ENCODE data around the gene OBSL1.

OBSL1 gene

GRCh38 chr2:219533930-219534661 is 37.2 kb downstream of the OBSL1 start:
- H3K36me3 ChIP-seq (ENCODE audit: control insufficient read depth in 2 of 2, insufficient read depth in 2 of 2, low read length in 2 of 2) = peaks cover 0 to 2% of the 10 kb centered on the region in 2 donors
- H3K4me1 ChIP-seq (ENCODE audit: control insufficient read depth in 2 of 2, insufficient read depth in 2 of 2, low read length in 2 of 2) = peaks cover 0 to 3% of the 10 kb centered on the region in 2 donors
- H3K27ac ChIP-seq (ENCODE audit: low read depth in 2 of 2, low read length in 2 of 2) = no peak overlapping the region
- no peaks in the 10 kb centered on the region for H3K9me3 ChIP-seq (ENCODE audit: control insufficient read depth in 2 of 2, low read length in 2 of 2)
- H3K9ac ChIP-seq (ENCODE audit: low read depth in 1 of 2, low read length in 2 of 2) = no peak overlapping the region
- peaks cover 14 to 21% of the 10 kb centered on the region in 2 donors for H3K27me3 ChIP-seq (ENCODE audit: control insufficient read depth in 2 of 2, insufficient read depth in 2 of 2, low read length in 2 of 2)
- H3K4me3 ChIP-seq (ENCODE audit: low read length in 2 of 2) = no peak overlapping the region

- H3K36me3 ChIP-seq (ENCODE audit: control insufficient read depth in 2 of 2, insufficient read depth in 2 of 2, low read length in 2 of 2) = no peaks in the 10 kb centered on the region
- no peak overlapping the region for H3K4me3 ChIP-seq (ENCODE audit: low read length in 2 of 2)
- no peak overlapping the region for H3K9ac ChIP-seq (ENCODE audit: low read depth in 1 of 2, low read length in 2 of 2)
- no peak overlapping the region for H3K27ac ChIP-seq (ENCODE audit: low read depth in 2 of 2, low read length in 2 of 2)
- no peaks in the 10 kb centered on the region for H3K9me3 ChIP-seq (ENCODE audit: control insufficient read depth in 2 of 2, low read length in 2 of 2)
- H3K27me3 ChIP-seq (ENCODE audit: control insufficient read depth in 2 of 2, insufficient read depth in 2 of 2, low read length in 2 of 2) = peaks cover 20 to 32% of the 10 kb centered on the region in 2 donors
- H3K4me1 ChIP-seq (ENCODE audit: control insufficient read depth in 2 of 2, insufficient read depth in 2 of 2, low read length in 2 of 2) = peaks cover 0 to 3% of the 10 kb centered on the region in 2 donors
Observed at GRCh38 chr2:219532378-219532649, 39.0 kb downstream of the OBSL1 start.

DNA sequence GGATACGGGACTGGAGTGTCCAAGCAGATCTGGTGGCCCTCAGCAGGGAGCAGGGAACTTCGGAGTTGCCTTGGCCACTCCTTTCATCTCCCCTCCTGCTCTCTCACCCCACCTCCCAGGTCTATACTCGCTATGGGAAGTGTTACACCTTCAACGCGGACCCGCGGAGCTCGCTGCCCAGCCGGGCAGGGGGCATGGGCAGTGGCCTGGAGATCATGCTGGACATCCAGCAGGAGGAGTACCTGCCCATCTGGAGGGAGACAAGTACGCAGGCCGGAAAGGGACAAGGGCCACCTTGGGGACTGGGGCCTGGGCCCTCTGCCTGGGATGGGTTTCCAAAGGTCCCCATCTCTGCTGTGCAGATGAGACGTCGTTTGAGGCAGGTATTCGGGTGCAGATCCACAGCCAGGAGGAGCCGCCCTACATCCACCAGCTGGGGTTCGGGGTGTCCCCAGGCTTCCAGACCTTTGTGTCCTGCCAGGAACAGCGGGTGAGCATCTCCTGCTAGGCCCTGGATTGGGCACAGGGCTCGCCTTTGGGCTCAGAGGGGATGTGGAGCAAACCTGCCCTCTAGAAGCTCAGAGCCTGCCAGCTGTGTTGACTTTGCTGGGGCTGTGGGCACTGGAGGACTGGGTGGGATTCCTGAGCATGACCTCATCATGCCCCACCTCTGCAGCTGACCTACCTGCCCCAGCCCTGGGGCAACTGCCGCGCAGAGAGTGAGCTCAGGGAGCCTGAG is 39.5 kb downstream of the OBSL1 start:
- H3K27me3 ChIP-seq (ENCODE audit: control insufficient read depth in 2 of 2, insufficient read depth in 2 of 2, low read length in 2 of 2) = peaks cover 20 to 37% of the 10 kb centered on the region in 2 donors
- H3K27ac ChIP-seq (ENCODE audit: low read depth in 2 of 2, low read length in 2 of 2) = no peak overlapping the region
- H3K9ac ChIP-seq (ENCODE audit: low read depth in 1 of 2, low read length in 2 of 2) = no peak overlapping the region
- H3K4me1 ChIP-seq (ENCODE audit: control insufficient read depth in 2 of 2, insufficient read depth in 2 of 2, low read length in 2 of 2) = peaks cover 0 to 3% of the 10 kb centered on the region in 2 donors
- no peaks in the 10 kb centered on the region for H3K36me3 ChIP-seq (ENCODE audit: control insufficient read depth in 2 of 2, insufficient read depth in 2 of 2, low read length in 2 of 2)
- H3K9me3 ChIP-seq (ENCODE audit: control insufficient read depth in 2 of 2, low read length in 2 of 2) = no peaks in the 10 kb centered on the region
- no peak overlapping the region for H3K4me3 ChIP-seq (ENCODE audit: low read length in 2 of 2)

DNA sequence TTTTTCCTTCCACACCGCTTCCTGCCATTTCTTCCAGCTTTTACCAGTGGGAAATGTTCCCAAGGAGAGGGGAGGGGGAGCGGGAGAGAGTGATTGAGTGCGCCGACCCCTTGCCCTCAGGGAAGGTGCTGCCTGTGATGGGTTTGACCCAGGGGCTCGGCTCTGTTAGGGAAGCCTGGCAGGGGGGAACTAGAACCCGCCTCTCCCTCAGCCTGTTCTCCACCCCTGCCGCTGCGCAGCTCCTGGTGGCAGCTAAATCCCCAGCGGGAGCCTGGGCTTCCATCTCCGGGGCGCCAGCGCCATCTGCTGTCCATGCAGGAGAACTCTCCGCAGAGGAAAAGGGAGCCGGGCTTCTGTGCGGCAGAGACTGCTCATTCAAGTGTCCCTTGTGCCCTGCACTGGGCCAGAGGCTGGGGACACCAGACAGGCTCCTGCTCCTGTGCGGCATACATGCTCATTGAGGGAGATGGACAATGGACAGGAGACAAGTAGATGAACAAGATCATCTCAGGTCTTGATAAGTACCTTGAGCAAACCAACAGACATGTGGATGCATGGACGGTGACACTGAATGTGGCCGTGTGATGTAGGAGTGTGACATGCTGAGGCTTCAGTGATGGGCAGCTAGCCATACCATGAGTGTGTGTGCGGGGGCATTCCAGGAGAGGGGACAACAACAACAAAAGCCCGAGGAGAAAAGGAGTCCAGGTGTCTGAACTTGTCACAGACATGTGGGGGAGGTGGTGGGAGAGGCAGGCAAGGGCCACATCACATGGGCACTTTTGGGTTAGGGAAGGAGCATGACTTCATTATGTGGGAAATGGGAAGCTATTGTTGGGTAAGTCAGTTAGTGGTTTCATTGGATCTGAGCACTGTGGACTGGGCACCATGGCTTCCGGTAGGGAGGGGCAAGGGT is 41.0 kb downstream of the OBSL1 start:
- H3K27me3 ChIP-seq (ENCODE audit: control insufficient read depth in 2 of 2, insufficient read depth in 2 of 2, low read length in 2 of 2) = peaks cover 27 to 44% of the 10 kb centered on the region in 2 donors
- H3K9ac ChIP-seq (ENCODE audit: low read depth in 1 of 2, low read length in 2 of 2) = no peak overlapping the region
- H3K4me1 ChIP-seq (ENCODE audit: control insufficient read depth in 2 of 2, insufficient read depth in 2 of 2, low read length in 2 of 2) = peaks cover 0 to 3% of the 10 kb centered on the region in 2 donors
- no peak overlapping the region for H3K27ac ChIP-seq (ENCODE audit: low read depth in 2 of 2, low read length in 2 of 2)
- H3K4me3 ChIP-seq (ENCODE audit: low read length in 2 of 2) = no peak overlapping the region
- no peaks in the 10 kb centered on the region for H3K36me3 ChIP-seq (ENCODE audit: control insufficient read depth in 2 of 2, insufficient read depth in 2 of 2, low read length in 2 of 2)
- H3K9me3 ChIP-seq (ENCODE audit: control insufficient read depth in 2 of 2, low read length in 2 of 2) = no peaks in the 10 kb centered on the region

DNA sequence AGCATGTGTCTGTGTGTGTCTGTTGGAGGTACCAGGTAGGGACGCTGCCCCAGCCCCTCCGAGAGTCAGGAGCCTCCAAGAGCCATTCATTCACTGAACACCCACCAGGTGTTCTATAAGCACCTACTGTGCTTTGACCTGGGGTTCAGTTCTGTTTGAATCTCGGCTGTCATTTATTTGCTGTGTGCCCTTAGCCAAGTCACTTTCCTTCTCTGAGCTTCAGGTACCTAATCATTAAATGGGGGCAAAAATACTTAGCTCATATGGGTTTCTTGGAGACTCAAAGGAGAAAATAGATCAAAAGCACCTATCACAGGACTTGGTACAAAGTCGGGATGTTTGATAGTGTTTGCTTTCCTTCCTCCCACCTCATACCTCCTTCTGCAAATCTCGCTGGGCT is 43.9 kb downstream of the OBSL1 start:
- no peaks in the 10 kb centered on the region for H3K36me3 ChIP-seq (ENCODE audit: control insufficient read depth in 2 of 2, insufficient read depth in 2 of 2, low read length in 2 of 2)
- H3K9me3 ChIP-seq (ENCODE audit: control insufficient read depth in 2 of 2, low read length in 2 of 2) = no peaks in the 10 kb centered on the region
- H3K27me3 ChIP-seq (ENCODE audit: control insufficient read depth in 2 of 2, insufficient read depth in 2 of 2, low read length in 2 of 2) = peaks cover 41 to 60% of the 10 kb centered on the region in 2 donors
- H3K4me3 ChIP-seq (ENCODE audit: low read length in 2 of 2) = no peak overlapping the region
- H3K9ac ChIP-seq (ENCODE audit: low read depth in 1 of 2, low read length in 2 of 2) = no peak overlapping the region
- H3K27ac ChIP-seq (ENCODE audit: low read depth in 2 of 2, low read length in 2 of 2) = no peak overlapping the region
- H3K4me1 ChIP-seq (ENCODE audit: control insufficient read depth in 2 of 2, insufficient read depth in 2 of 2, low read length in 2 of 2) = peaks cover 0 to 3% of the 10 kb centered on the region in 2 donors

DNA sequence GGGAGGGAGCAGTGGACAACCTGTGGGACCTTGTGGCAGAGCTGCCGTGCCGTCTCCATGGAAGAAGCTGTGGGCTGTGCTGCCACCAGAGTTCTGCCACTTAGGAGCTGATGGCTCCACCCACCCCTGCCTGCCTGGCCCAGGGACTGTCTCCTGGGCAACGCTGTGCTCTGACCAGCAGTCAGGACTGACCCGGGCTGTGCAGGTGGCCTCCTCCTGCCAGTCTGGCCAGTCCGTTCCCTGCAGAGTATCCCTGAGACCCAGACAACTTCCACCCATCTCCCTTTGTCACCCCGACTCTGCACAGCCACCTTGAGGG is 44.3 kb downstream of the OBSL1 start:
- H3K27me3 ChIP-seq (ENCODE audit: control insufficient read depth in 2 of 2, insufficient read depth in 2 of 2, low read length in 2 of 2) = peaks cover 39 to 61% of the 10 kb centered on the region in 2 donors
- no peak overlapping the region for H3K4me3 ChIP-seq (ENCODE audit: low read length in 2 of 2)
- no peak overlapping the region for H3K27ac ChIP-seq (ENCODE audit: low read depth in 2 of 2, low read length in 2 of 2)
- H3K9me3 ChIP-seq (ENCODE audit: control insufficient read depth in 2 of 2, low read length in 2 of 2) = no peaks in the 10 kb centered on the region
- peaks cover 0 to 3% of the 10 kb centered on the region in 2 donors for H3K4me1 ChIP-seq (ENCODE audit: control insufficient read depth in 2 of 2, insufficient read depth in 2 of 2, low read length in 2 of 2)
- no peak overlapping the region for H3K9ac ChIP-seq (ENCODE audit: low read depth in 1 of 2, low read length in 2 of 2)
- no peaks in the 10 kb centered on the region for H3K36me3 ChIP-seq (ENCODE audit: control insufficient read depth in 2 of 2, insufficient read depth in 2 of 2, low read length in 2 of 2)

GRCh38 chr2:219526320-219527075 is 44.8 kb downstream of the OBSL1 start:
- Histone ChIP-seq H3K27me3 (ENCODE audit: control insufficient read depth in 2 of 2, insufficient read depth in 2 of 2, low read length in 2 of 2) (peaks cover 44 to 64% of the 10 kb centered on the region in 2 donors), H3K4me3 (ENCODE audit: low read length in 2 of 2) (no peak overlapping the region), H3K27ac (ENCODE audit: low read depth in 2 of 2, low read length in 2 of 2) (no peak overlapping the region), H3K4me1 (ENCODE audit: control insufficient read depth in 2 of 2, insufficient read depth in 2 of 2, low read length in 2 of 2) (peaks cover 0 to 3% of the 10 kb centered on the region in 2 donors), H3K9ac (ENCODE audit: low read depth in 1 of 2, low read length in 2 of 2) (no peak overlapping the region), H3K9me3 (ENCODE audit: control insufficient read depth in 2 of 2, low read length in 2 of 2) (no peaks in the 10 kb centered on the region), H3K36me3 (ENCODE audit: control insufficient read depth in 2 of 2, insufficient read depth in 2 of 2, low read length in 2 of 2) (no peaks in the 10 kb centered on the region)

DNA sequence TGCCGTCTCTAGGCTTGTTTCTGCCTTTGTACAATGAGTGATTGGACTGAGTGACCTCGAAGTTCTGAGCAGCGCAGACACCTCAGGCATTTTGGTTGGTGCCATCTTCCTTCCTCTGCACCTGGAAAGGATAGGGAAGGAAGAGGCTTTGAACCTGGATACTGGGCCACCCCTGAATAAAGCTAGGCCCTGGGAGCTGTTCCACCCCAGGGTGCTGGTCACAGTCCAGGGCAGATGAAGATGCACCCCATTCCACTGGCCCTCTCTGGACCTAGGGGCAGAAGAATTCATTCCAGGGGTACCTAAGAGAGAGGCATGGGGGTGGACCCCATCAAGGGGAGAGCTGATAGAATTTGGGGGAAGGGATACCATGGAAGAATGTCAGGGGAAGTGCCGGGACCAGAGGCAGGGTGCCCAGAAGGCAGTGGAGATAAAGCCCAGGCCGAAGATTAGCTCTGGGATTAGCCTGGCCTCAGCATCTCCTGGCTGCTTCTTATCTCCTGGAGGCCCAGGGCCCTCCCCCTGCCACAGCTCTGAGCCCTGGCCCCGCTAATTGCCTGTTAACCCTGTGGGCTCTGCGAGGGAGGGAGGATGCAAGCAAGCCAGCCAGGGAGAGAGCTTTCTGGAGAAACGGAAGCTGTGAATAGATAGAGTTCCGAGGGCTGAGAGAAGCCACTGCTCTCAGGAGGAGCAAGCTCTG is 45.7 kb downstream of the OBSL1 start:
- Histone ChIP-seq H3K36me3 (ENCODE audit: control insufficient read depth in 2 of 2, insufficient read depth in 2 of 2, low read length in 2 of 2) (no peaks in the 10 kb centered on the region), H3K4me3 (ENCODE audit: low read length in 2 of 2) (no peak overlapping the region), H3K4me1 (ENCODE audit: control insufficient read depth in 2 of 2, insufficient read depth in 2 of 2, low read length in 2 of 2) (peaks cover 0 to 3% of the 10 kb centered on the region in 2 donors), H3K9me3 (ENCODE audit: control insufficient read depth in 2 of 2, low read length in 2 of 2) (no peaks in the 10 kb centered on the region), H3K27ac (ENCODE audit: low read depth in 2 of 2, low read length in 2 of 2) (no peak overlapping the region), H3K9ac (ENCODE audit: low read depth in 1 of 2, low read length in 2 of 2) (no peak overlapping the region), H3K27me3 (ENCODE audit: control insufficient read depth in 2 of 2, insufficient read depth in 2 of 2, low read length in 2 of 2) (peaks cover 52 to 68% of the 10 kb centered on the region in 2 donors)

DNA sequence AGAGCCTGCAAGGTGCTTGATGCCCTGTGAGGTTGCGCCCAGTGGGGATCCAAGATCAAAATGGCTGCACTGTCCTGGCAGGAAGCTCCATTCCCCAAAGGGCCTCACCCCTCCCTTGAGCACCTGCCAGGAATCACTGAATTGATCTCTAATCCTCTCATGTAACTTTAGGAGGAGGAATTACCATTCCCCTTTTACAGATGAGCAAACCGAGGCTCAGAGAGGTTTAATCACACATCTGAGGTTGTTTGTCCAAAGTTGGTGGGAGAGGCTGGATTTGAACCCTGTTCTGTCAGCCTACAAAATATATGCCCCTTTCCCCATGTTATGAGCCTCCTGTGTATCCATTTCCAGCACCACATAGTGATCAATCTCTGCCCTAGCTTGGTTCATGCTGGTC is 46.5 kb downstream of the OBSL1 start:
- H3K4me1 ChIP-seq (ENCODE audit: control insufficient read depth in 2 of 2, insufficient read depth in 2 of 2, low read length in 2 of 2) = peaks cover 0 to under 1% of the 10 kb centered on the region in 2 donors
- H3K27me3 ChIP-seq (ENCODE audit: control insufficient read depth in 2 of 2, insufficient read depth in 2 of 2, low read length in 2 of 2) = peaks cover 50 to 67% of the 10 kb centered on the region in 2 donors
- H3K36me3 ChIP-seq (ENCODE audit: control insufficient read depth in 2 of 2, insufficient read depth in 2 of 2, low read length in 2 of 2) = no peaks in the 10 kb centered on the region
- H3K4me3 ChIP-seq (ENCODE audit: low read length in 2 of 2) = no peak overlapping the region
- H3K9me3 ChIP-seq (ENCODE audit: control insufficient read depth in 2 of 2, low read length in 2 of 2) = no peaks in the 10 kb centered on the region
- H3K27ac ChIP-seq (ENCODE audit: low read depth in 2 of 2, low read length in 2 of 2) = no peak overlapping the region
- no peak overlapping the region for H3K9ac ChIP-seq (ENCODE audit: low read depth in 1 of 2, low read length in 2 of 2)
